Endometrium (tissue), 2 donors: ENCODE data around the gene USH1G.
"Not testable (repeated sequence)": the region's sequence is repeated elsewhere in the genome, so short reads cannot be mapped to it uniquely, and the experiment has no call there.

Experiments
- FAIRE-seq: peaks from 2 replicates; lab custom pipeline; 2012; peaks lifted over from hg19 to GRCh38; lab: Jason Lieb, UNC
- donor health status: control.
- donor health status: control.

The USH1G gene

DNA sequence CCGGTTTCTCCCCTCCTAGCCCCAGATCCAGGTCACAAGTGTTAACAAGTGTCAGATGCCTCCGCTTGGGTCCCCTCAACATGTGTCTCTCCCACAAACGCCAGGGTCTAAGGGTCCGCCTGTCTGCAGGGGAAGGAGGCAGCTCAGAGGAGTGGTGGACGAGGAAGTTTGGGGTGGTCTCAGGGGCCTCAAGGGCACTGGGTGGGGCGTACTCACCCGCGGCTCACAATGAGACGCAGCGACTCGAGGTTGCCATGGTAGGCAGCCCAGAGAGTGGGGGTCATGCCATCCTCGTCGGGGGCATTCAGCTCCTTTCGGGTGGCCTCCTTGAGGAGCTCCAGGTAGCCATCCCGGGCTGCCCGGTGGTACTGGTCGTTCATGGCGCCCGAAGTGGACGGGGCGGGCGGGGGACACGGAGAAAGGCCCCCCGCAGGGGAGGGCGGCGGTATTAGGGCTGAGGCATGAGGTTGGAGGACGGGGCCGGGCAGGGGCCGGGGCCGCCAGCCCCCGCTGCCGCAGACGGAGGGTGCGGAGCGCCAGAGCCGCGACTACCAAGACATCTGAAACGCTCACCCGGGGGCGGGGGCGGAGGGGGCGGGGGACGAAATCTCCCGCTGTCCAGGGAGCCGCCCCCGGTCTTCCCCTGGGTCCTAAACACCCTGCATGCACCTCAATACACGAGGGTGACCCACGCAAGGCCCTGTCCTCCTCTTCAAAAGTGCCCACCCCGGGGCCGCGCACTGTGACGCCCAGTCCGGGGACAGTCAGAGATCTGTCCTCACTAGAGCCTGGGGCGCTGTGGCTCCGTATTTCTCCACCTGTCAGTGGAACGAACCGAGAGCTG is at the start of gene USH1G:
Gene USH1G, minus strand, starts transcription at position 562 of the 844 bp plus-strand sequence. Its CDS starts 182 bp downstream, at position 380.
- no peak for FAIRE-seq

DNA sequence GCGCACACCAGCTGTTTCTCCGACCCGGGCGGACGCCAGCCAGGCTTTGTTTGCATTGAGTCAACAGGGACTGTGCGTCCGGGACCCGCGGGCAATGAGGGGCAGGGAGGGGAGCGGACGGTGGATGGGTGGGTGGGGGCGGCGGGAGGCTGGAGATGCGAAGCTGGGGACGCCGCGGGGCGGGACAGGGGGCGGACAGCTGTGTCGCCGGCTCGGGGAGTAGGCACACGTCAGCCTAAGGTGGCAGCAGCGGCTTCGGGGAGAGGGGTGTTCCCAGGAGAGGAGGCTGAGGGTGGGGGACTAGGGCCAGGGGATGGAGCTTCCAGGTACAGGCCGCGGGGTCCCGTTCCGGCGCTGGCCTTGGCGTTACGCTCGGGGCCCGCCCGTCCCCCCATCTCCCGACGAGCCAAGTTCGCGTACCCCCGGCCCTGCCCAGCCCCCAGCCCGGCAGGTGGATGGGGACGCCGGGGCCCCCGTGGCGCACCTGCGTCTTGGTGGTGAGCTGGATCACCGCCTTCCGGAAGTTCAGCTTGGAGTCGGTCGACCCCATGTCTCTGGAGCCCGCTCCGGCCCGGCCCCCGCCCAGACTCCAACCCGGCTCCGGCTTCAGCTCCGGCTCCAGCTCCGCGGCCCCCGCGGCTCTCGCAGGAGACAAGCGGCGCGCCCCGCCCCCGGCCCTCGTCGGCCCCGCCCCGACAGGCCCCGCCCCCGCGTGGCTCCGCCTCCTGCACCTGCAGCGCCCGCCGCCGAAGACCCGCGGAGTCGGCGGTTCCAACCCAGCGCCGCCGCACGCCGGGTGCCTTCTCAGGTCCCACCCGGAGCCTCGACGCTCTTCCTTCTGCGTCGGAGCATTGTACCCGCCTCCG is 49.3 kb upstream of the USH1G start, which contains the start of gene HID1:
Gene HID1, minus strand, starts transcription at position 653 of the 866 bp plus-strand sequence. Its CDS starts 103 bp downstream, at position 550.
- no peak for FAIRE-seq

DNA sequence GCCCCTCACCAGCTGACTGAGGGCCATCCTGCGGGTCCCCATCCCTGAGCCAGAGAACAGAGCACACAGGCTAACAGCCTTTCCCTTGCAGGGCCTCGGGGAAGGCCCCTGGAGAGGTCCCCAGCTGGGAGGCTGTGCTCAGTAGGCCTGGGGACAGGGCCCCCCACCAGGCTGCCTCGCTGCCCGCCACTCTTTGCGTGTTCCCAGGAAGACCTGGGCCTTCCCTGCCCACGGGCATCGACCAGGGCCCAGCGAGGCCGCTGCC is 48.7 kb upstream of the USH1G start:
- FAIRE-seq, result no peak

- no peak for FAIRE-seq
Observed at GRCh38 chr17:74971069-74971841, 48.2 kb upstream of the USH1G start.

GRCh38 chr17:74970395-74970794 is 47.3 kb upstream of the USH1G start:
- no peak for FAIRE-seq

GRCh38 chr17:74969501-74969900 is 46.4 kb upstream of the USH1G start:
- FAIRE-seq, result not testable (repeated sequence)

DNA sequence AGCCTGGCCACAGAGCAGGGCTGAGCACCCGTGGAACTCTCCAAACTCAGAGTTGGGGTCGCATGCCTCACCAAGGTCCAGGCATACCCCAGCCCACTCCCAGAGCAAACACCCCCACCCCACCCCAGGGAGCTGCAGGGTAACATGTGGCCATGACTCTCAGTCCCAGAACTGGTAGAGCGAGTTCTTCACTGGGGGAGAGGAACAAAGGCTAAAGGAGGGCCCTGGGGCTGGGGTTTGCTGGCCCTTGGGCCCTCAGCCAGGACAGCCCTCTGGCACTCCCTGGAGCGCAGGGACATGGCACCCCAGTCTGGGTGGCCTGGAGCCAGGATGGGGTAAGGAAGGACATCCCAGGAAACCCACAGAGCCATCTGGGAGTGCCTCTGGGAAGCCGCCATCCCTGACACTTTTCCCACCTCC is 45.3 kb upstream of the USH1G start:
- FAIRE-seq, result no peak

GRCh38 chr17:74964988-74965622 is 42.0 kb upstream of the USH1G start:
- FAIRE-seq, result no peak

DNA sequence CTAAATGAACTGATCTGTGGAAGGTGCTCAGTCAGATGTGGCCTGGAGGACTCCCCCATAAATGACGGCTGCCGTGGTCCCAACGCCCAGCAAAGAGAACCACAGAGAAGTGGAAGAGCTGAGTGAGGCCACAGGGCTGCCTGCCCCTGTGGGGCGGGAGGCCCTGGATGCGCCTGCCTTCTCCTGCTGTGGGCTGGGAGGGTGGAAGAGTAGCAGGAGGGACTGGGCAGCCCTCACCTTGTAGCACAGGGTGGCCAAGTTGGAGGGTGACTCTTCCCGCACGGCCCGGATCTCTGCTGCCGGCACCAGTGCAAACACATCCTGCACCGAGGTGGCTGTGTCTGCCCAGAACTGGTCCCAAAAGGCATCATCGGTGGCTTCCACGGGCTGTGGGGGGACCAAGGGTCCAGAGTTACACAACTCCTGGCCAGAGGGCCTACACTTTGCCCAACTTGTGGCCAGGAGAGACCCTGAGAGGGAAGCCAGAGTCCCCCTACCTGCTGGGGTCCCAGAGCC is 41.2 kb upstream of the USH1G start:
- no peak for FAIRE-seq

DNA sequence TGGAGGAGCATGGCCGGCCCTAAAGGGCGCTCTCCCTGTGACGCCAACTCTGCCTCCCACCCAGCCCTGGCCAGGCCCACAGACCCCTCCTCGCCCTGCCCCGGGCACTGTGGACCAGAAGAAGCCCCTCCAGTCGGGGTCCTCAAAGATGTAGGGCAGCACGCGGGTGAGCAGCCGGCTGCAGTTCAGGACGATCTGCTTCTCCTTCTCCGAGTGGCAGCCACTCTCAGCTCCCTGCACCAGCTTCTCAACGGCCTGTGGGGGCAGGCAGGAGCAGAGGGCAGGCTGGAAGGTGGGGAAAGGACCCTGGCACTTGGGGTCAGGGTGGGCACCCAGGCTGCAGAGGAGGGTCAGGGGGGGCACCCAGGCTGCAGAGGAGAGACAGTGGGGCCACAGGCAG is 40.6 kb upstream of the USH1G start:
- no peak for FAIRE-seq

GRCh38 chr17:74962622-74963394 is 39.8 kb upstream of the USH1G start:
- FAIRE-seq, result no peak

DNA sequence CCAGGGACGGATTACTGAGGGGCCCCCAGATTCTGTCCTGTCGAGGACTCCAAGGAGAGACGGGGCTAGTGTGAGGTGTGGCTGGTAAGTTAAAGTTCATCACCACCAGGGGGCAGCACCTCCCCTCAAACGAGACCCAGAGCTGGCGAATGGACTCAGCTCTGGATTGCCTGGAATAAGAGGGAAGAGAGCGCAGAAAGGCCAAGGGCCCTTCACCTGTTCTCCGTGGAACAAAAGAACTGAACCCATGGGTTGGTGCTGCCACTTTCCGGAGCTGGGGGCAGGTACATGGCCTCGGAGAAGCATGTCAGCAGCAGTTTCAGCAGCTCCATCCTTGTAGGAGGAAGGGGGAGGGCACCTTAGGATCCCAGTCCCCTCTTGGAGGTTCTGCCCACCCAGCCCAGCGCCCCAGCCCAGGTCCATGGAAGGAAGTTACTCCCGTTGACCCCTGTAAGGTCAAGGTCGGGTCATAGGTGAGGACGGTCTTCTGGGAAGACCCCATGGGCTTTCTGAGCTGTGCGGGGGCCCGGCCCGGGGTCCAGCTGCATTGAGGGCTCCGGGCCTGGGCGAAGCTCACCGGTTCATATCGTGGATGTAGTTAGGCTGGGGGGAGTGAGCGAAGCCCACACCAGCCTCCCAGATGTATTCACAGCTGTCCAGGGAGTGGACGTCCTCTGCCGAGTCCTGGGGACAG is 38.7 kb upstream of the USH1G start:
- FAIRE-seq, result no peak

- no peak for FAIRE-seq
Observed at GRCh38 chr17:74960570-74961342, 37.7 kb upstream of the USH1G start.

GRCh38 chr17:74959826-74960515 is 36.9 kb upstream of the USH1G start:
- no peak for FAIRE-seq

DNA sequence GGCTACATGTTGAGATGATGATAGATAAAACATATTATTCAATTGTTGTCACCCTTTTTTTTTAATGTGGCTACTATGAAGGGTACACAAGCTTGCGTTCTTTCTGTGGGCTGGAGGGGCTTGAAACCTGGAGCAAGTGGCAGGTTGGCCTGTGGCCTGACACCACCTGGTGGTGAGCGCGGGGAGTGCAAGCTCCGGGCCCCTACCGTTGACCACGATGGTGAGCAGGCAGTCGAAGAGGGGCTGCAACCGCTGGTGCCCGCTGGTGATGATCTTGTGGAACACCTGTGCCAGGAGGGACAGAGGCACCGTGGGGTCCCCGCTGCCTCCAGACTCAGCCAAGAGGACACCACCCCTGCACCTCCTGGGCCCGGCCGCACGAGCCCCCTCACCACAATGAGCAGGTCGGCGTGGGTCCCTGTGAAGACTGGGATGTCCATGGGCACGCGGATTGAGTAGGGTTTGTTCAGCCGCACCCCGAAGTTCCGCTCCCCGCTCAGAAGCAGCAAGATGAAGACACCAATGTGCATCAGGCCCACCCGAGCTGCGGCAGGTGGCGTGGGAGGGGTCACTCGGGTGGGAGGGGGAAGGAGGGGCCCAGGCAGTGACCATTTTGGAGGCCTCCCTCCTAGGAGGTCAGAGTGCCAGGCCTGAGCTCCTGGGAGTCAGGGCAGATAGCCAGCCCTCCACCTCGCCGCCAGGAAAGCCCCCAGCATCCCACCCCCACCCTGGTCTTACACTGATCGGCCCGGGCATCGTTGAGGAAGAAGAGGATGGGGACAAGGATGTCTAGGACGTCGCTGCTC is 35.1 kb upstream of the USH1G start:
- no peak for FAIRE-seq

DNA sequence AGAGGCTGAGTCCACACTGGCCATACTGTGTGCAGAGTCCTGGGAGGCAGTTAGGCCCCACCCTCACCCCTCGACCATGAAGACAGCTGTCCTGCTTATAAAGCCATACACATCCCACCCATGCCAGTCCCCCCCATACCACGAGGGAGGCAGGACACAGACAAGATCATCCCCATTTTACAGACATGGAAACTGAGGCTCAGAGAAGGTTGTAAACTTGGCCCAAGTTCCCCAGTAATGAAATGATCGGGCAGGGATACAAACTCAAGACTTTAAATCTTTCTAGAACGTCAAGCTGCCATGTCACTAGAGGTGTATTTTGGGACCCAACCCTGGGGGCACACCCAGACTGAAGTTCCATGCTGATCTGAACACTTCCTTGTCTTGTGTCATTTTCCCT is 33.0 kb upstream of the USH1G start:
- no peak for FAIRE-seq

DNA sequence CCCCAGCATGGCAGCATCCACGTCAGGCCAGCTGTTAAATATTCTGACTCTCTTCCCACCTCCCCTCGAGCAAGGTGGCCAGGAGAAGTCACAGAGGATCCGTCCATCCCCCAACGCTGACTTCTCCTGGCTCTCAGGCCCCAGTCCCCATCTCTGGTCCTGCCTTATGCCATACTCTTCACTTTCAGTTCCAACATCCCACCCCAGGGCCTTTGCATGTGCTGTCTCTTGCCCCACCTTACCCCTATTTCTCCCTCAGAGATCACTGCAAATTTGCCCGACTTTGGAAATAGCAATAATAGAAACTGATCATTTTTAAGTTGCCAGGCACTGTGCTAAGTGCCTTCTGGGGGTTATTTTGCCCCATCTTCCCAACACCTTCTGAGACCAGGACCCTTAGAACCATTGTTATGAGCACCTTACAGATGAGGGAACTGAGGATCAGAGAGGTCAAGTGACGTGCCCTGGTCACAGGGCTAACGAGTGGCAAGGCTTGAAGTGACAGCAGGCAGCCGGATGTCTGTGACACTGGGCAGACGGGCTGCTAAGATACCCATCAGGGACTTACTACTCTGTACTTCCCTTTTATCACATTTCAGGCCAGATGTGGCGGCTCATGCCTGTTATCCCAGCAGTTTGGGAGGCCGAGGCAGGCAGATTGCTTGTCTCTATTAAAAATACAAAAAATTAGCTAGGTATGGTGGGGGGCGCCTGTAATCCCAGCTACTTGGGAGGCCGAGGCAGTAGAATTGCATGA is 31.8 kb upstream of the USH1G start:
- no peak for FAIRE-seq
